Neural cell (in vitro differentiated cells): ENCODE results near the gene MAP3K19.

Source experiments
- SMC3 ChIP-seq: fragments of 450-650 bp; conservative IDR thresholded peaks from 2 replicates; pipeline ENCODE4 v1.6.1; 2014; ENCODE audit warnings: antibody characterized with exemption, mild to moderate bottlenecking, moderate library complexity; ENCODE audit not compliant: poor library complexity
- TF ChIP-seq, protein P1 (sequence below): IDR thresholded peaks from 2 replicates; pipeline ENCODE4 v1.6.1; 2012; ENCODE audit warnings: borderline replicate concordance

DNA sequence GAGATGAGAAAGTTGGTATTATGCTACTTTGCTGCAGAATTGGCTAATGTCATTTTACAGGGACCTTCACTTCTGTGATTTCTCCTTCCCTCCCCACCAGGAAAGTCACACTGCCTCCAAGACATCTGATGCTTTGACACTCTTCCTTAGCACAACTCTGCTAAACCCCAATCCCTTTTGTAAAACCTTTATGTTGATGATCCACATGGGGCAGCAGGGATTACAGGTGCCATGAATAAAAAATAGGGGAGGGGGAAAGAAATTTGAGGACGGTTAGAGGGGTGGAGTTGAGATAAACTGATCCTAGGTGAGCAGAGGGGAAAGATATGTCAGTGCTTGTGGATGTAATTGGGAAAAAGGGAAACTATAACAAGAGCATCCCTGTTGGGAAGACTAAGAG is 102.3 kb downstream of the MAP3K19 start:
- TF ChIP-seq, protein P1, sequence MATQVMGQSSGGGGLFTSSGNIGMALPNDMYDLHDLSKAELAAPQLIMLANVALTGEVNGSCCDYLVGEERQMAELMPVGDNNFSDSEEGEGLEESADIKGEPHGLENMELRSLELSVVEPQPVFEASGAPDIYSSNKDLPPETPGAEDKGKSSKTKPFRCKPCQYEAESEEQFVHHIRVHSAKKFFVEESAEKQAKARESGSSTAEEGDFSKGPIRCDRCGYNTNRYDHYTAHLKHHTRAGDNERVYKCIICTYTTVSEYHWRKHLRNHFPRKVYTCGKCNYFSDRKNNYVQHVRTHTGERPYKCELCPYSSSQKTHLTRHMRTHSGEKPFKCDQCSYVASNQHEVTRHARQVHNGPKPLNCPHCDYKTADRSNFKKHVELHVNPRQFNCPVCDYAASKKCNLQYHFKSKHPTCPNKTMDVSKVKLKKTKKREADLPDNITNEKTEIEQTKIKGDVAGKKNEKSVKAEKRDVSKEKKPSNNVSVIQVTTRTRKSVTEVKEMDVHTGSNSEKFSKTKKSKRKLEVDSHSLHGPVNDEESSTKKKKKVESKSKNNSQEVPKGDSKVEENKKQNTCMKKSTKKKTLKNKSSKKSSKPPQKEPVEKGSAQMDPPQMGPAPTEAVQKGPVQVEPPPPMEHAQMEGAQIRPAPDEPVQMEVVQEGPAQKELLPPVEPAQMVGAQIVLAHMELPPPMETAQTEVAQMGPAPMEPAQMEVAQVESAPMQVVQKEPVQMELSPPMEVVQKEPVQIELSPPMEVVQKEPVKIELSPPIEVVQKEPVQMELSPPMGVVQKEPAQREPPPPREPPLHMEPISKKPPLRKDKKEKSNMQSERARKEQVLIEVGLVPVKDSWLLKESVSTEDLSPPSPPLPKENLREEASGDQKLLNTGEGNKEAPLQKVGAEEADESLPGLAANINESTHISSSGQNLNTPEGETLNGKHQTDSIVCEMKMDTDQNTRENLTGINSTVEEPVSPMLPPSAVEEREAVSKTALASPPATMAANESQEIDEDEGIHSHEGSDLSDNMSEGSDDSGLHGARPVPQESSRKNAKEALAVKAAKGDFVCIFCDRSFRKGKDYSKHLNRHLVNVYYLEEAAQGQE = no peak
- no peak for TF ChIP-seq SMC3
